GM12878 (cell line): ENCODE results near the gene PARVA. TPM values are rescaled to one million over a fixed set of nuclear protein-coding genes. Genes with fewer than 3 reads are reported as not detected.

Source experiments
- ATAC-seq: fragments of 200-7000 bp; cut with Tn5 transposase; 3 replicates; pipeline ENCODE4 v1.9.1; 2020; ENCODE audit warnings: mild to moderate bottlenecking, moderate library complexity
- BruUV-seq: library from RNA; stranded (reverse); fragments of 400-500 nt; replicated peaks from 2 replicates; lab custom pipeline; 2021; lab: Mats Ljungman, UMichigan
- CTCF ChIA-PET: fragments of 300-600 bp; sonication (Branson Sonifier 250); formaldehyde crosslinking; extraction: SDS; loops from one replicate; lab custom pipeline; 2021; ENCODE audit warnings: inconsistent platforms; lab: Yijun Ruan, JAX
- POLR2A ChIA-PET: fragments of 350-600 bp; formaldehyde crosslinking; extraction: SDS; loops from one replicate; lab custom pipeline; 2021; ENCODE audit warnings: inconsistent platforms; lab: Charles Lee
- RAD21 ChIA-PET: fragments of 300-600 bp; sonication (Branson Sonifier 250); formaldehyde crosslinking; loops from one replicate; lab custom pipeline; 2023; ENCODE audit warnings: antibody characterized with exemption; ENCODE audit not compliant: unreplicated experiment; lab: Charles Lee
- SMC1A ChIA-PET: fragments of 300-600 bp; sonication (Branson Sonifier 250); formaldehyde crosslinking; loops from one replicate; lab custom pipeline; 2023; ENCODE audit not compliant: unreplicated experiment, uncharacterized antibody; lab: Charles Lee
- DNase-seq: peaks from one replicate; pipeline ENCODE4 v3.0.0-alpha.2; 2011; ENCODE audit warnings: low read depth, low spot score
- FAIRE-seq: peaks from 3 replicates; lab custom pipeline; 2011; peaks lifted over from hg19 to GRCh38; lab: Jason Lieb, UNC
- H2AFZ ChIP-seq: 2 replicates; pipeline ENCODE4 v1.6.0; 2011; ENCODE audit warnings: low read depth, low read length, control low read depth; ENCODE audit not compliant: control insufficient read depth
- H3K27ac ChIP-seq: 2 replicates; pipeline ENCODE4 v1.5.1; 2011; ENCODE audit warnings: control low read depth; ENCODE audit not compliant: control insufficient read depth, insufficient read depth
- H3K27me3 ChIP-seq, 2 experiments: replicated peaks in 1 of 2; 2 replicates each; pipeline versions ENCODE4 v1.6.0 to v1.6.1; 2011; ENCODE audit warnings: low read length in 1 of 2; ENCODE audit not compliant: control insufficient read depth in 2 of 2, insufficient read depth in 2 of 2
- H3K36me3 ChIP-seq, 2 experiments: 2 replicates each; pipeline ENCODE4 v1.5.1; 2011; ENCODE audit warnings: low read length in 1 of 2; ENCODE audit not compliant: control insufficient read depth in 2 of 2, insufficient read depth in 2 of 2
- H3K4me1 ChIP-seq: 2 replicates; pipeline ENCODE4 v1.6.1; 2011; ENCODE audit warnings: mild to moderate bottlenecking, low read length, moderate library complexity, mixed read lengths; ENCODE audit not compliant: control insufficient read depth, insufficient read depth
- H3K4me2 ChIP-seq: 2 replicates; pipeline ENCODE4 v1.6.0; 2011; ENCODE audit warnings: control low read depth; ENCODE audit not compliant: control insufficient read depth, insufficient read depth
- H3K4me3 ChIP-seq: fragments of 200-600 bp; sonication (generic); 2 replicates; pipeline ENCODE4 v1.5.1; 2016
- H3K79me2 ChIP-seq: 2 replicates; pipeline ENCODE4 v1.6.0; 2011; ENCODE audit warnings: low read length; ENCODE audit not compliant: control insufficient read depth, insufficient read depth
- H3K9ac ChIP-seq: 2 replicates; pipeline ENCODE4 v1.8.0; 2011; ENCODE audit warnings: low read length, control low read depth, mixed read lengths; ENCODE audit not compliant: control insufficient read depth, insufficient read depth
- H3K9me3 ChIP-seq: replicated peaks from 3 replicates; pipeline ENCODE4 v1.5.1; 2011; ENCODE audit warnings: mild to moderate bottlenecking, low read length; ENCODE audit not compliant: control insufficient read depth, insufficient read depth
- H4K20me1 ChIP-seq: 2 replicates; pipeline ENCODE4 v1.6.0; 2011; ENCODE audit not compliant: control insufficient read depth, insufficient read depth
- BCLAF1 ChIP-seq: fragments of 450-650 bp; IDR thresholded peaks from 2 replicates; pipeline ENCODE4 v1.6.1; 2017; ENCODE audit warnings: antibody characterized with exemption, mild to moderate bottlenecking, moderate library complexity
- ETV6 ChIP-seq, 2 experiments: fragments of 450-650 bp in 1 of 2; IDR thresholded peaks in 1 of 2; conservative IDR thresholded peaks in 1 of 2; 2 replicates each; pipeline ENCODE4 v1.6.1; 2014; ENCODE audit warnings: antibody characterized with exemption in 1 of 2, borderline replicate concordance in 1 of 2, low read depth in 1 of 2, mild to moderate bottlenecking in 1 of 2, moderate library complexity in 1 of 2
- MYB ChIP-seq: fragments of 150-350 bp; IDR thresholded peaks from 2 replicates; pipeline ENCODE4 v1.6.1; 2014; ENCODE audit warnings: mild to moderate bottlenecking, low read depth, low read length, borderline replicate concordance
- PKNOX1 ChIP-seq: fragments of 450-650 bp; IDR thresholded peaks from 2 replicates; pipeline ENCODE4 v1.6.1; 2016; ENCODE audit warnings: mild to moderate bottlenecking
- SP1 ChIP-seq: IDR thresholded peaks from one replicate; pipeline ENCODE4 v1.6.1; 2011; ENCODE audit warnings: low read depth, low read length
- WGBS: methylation state at CpG from one replicate; pipeline ENCODE4 v1.1.6; 2016; ENCODE audit warnings: low lambda C conversion rate; ENCODE audit not compliant: insufficient replicate concordance, insufficient coverage; ENCODE audit errors: missing lambda C conversion rate; 5-methylcytosine and 5-hydroxymethylcytosine counted together
- in situ Hi-C: fragments of 300-500 bp; cut with MboI; formaldehyde crosslinking; loops from 9 replicates; pipeline ENCODE4 v1.14.3; 2018; ENCODE audit warnings: mixed read lengths
- intact Hi-C: fragments of 100-400 bp; cut with micrococcal nuclease; formaldehyde crosslinking; loops from one replicate; pipeline ENCODE4 v1.14.2; 2022; ENCODE audit not compliant: unreplicated experiment
- polyA plus RNA-seq, 11 experiments: library from polyadenylated mRNA; depleted of rRNA in 4 of 11; unstranded in 6 of 11; stranded (reverse) in 5 of 11; fragments of >200 nt; fragmentation: Nextera tagmentation in 4 of 11; fragmentation: Illumina TruSeq in 1 of 11; extraction: Ambion mirVana in 4 of 11; extraction: Trizol in 1 of 11; gene quantifications; 1 replicate in 1 of 11; 2 replicates in 10 of 11; pipeline versions ENCODE4 v1.2.1 to v1.2.3, GENCODE V29; 2011 to 2016; ENCODE audit warnings: inconsistent platforms in 2 of 11, missing spikeins in 2 of 11, low read depth in 1 of 11
- total RNA-seq, 4 experiments: library from RNA; depleted of rRNA in 3 of 4; stranded (reverse); fragments of >200 nt in 3 of 4; fragmentation: Illumina TruSeq in 1 of 4; extraction: Trizol in 1 of 4; gene quantifications; 2 replicates each; pipeline versions ENCODE4 v1.2.1 to v1.2.3, GENCODE V29; 2013 to 2021

The PARVA gene
- total and polyA plus RNA-seq, 10 of the 15 experiments (the other 5 are each of a cell fraction or from before 2014, with no cell fraction given), result 0.01 to 0.44 (median 0.03) TPM; not detected in 7

- no peaks in the 10 kb centered on the region for H3K36me3 ChIP-seq
- H3K27ac ChIP-seq, result no peak overlapping the region
- no peak for ATAC-seq
- no peaks in the 10 kb centered on the region for H3K9me3 ChIP-seq
- FAIRE-seq, result no peak
- no peak overlapping the region for H2AFZ ChIP-seq
- no peaks in the 10 kb centered on the region for H3K4me1 ChIP-seq
- RAD21 ChIA-PET, result no interaction called here
- no peak overlapping the region for H3K4me3 ChIP-seq
- H3K79me2 ChIP-seq, result no peaks in the 10 kb centered on the region
- no peak for DNase-seq
- H3K9ac ChIP-seq, result no peak overlapping the region
- BruUV-seq, result no TSS peak
- POLR2A ChIA-PET, result no interaction called here
- CTCF ChIA-PET, result no interaction called here
- 0% methylated on average over 2 of the region's 2 CpGs for WGBS
- H4K20me1 ChIP-seq, result no peaks in the 10 kb centered on the region
- intact Hi-C loops, result no loop called here
- TF ChIP-seq MYB (no peak), BCLAF1 (no peak), PKNOX1 (no peak), ETV6 (conservative IDR thresholded peaks at IDR 0.05 in 1 of 2, IDR thresholded peaks at IDR 0.05 in 1 of 2; ENCODE audit: borderline replicate concordance in 1 of 2, low read depth in 1 of 2) (no peak), SP1 (no peak)
- no peak overlapping the region for H3K4me2 ChIP-seq
- SMC1A ChIA-PET, result no interaction called here
- H3K27me3 ChIP-seq, result no peaks in the 10 kb centered on the region; a peak in 1 of 4 replicates
- in situ Hi-C loops, result no loop called here
Measured at GRCh38 chr11:12362857-12363256, 14.5 kb upstream of the PARVA start.
